Measurements from ENCODE around the gene SSTR3.

DNA sequence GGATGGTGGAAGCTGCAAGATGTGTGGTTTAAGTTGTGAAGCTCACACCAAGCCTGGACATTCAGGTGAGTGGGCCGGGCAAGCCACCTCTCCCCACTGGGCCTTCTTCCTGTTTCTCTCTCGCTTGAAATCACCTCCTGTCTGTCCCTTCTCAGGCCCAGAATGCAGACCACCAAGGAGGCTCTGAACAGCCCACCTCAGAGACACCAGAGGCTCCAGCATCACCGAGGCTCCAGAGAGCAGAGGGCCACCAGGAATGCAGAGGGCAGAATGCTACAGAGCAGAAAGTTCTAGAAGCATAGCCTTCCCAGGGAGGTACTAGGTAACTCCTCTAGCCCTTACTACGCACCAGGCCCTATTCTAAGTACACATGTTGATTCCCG is 47.8 kb downstream of the SSTR3 start:
- no peak for TF ChIP-seq POLR2A (IDR thresholded peaks at IDR 0.05; ENCODE audit: low read depth, low read length)
- TF ChIP-seq, protein P1, sequence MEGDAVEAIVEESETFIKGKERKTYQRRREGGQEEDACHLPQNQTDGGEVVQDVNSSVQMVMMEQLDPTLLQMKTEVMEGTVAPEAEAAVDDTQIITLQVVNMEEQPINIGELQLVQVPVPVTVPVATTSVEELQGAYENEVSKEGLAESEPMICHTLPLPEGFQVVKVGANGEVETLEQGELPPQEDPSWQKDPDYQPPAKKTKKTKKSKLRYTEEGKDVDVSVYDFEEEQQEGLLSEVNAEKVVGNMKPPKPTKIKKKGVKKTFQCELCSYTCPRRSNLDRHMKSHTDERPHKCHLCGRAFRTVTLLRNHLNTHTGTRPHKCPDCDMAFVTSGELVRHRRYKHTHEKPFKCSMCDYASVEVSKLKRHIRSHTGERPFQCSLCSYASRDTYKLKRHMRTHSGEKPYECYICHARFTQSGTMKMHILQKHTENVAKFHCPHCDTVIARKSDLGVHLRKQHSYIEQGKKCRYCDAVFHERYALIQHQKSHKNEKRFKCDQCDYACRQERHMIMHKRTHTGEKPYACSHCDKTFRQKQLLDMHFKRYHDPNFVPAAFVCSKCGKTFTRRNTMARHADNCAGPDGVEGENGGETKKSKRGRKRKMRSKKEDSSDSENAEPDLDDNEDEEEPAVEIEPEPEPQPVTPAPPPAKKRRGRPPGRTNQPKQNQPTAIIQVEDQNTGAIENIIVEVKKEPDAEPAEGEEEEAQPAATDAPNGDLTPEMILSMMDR (conservative IDR thresholded peaks at IDR 0.05; ENCODE audit: low read depth, low read length), result no peak
- no peak for TF ChIP-seq BHLHE40 (IDR thresholded peaks at IDR 0.05; ENCODE audit: low read depth, low read length)
- no peak for TF ChIP-seq FOS (IDR thresholded peaks at IDR 0.05; ENCODE audit: low read depth, low read length)
- TF ChIP-seq MAFK (IDR thresholded peaks at IDR 0.05; ENCODE audit: low read depth, low read length), result no peak
- TF ChIP-seq RFX5 (IDR thresholded peaks at IDR 0.05; ENCODE audit: low read depth, low read length), result no peak
- TF ChIP-seq RCOR1 (IDR thresholded peaks at IDR 0.05; ENCODE audit: insufficient replicate concordance, low read length), result no peak
- TF ChIP-seq RAD21 (IDR thresholded peaks at IDR 0.05; ENCODE audit: low read length), result no peak
- TF ChIP-seq, protein P2, sequence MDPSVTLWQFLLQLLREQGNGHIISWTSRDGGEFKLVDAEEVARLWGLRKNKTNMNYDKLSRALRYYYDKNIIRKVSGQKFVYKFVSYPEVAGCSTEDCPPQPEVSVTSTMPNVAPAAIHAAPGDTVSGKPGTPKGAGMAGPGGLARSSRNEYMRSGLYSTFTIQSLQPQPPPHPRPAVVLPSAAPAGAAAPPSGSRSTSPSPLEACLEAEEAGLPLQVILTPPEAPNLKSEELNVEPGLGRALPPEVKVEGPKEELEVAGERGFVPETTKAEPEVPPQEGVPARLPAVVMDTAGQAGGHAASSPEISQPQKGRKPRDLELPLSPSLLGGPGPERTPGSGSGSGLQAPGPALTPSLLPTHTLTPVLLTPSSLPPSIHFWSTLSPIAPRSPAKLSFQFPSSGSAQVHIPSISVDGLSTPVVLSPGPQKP (IDR thresholded peaks at IDR 0.05; ENCODE audit: borderline replicate concordance, low read depth, low read length), result no peak
- TF ChIP-seq CHD1 (IDR thresholded peaks at IDR 0.05; ENCODE audit: low read depth, low read length), result no peak
- no peak for TF ChIP-seq CEBPB (IDR thresholded peaks at IDR 0.05; ENCODE audit: low read depth, low read length)
- TF ChIP-seq, protein P3, sequence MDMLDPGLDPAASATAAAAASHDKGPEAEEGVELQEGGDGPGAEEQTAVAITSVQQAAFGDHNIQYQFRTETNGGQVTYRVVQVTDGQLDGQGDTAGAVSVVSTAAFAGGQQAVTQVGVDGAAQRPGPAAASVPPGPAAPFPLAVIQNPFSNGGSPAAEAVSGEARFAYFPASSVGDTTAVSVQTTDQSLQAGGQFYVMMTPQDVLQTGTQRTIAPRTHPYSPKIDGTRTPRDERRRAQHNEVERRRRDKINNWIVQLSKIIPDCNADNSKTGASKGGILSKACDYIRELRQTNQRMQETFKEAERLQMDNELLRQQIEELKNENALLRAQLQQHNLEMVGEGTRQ (IDR thresholded peaks at IDR 0.05; ENCODE audit: low read depth, low read length), result no peak
- no peak for TF ChIP-seq NFE2L2 (IDR thresholded peaks at IDR 0.05; ENCODE audit: low read depth, low read length)
